Iris pigment epithelial cell (primary cell): ENCODE measurements around the gene NCOR1.
"Not testable (repeated sequence)": the region's sequence is repeated elsewhere in the genome, so short reads cannot be mapped to it uniquely, and the experiment has no call there.

Source experiments
- DNase-seq: peaks from one replicate; pipeline ENCODE4 v3.0.0-alpha.2; 2011; ENCODE audit warnings: low read depth

The NCOR1 gene

GRCh38 chr17:16086957-16087356 lies 128.4 kb downstream of the NCOR1 start:
- DNase-seq, result no peak

GRCh38 chr17:16085066-16085699 lies 130.2 kb downstream of the NCOR1 start:
- DNase-seq, result peak; percentile 81

GRCh38 chr17:16083223-16083622 lies 132.1 kb downstream of the NCOR1 start:
- DNase-seq, result no peak

DNA sequence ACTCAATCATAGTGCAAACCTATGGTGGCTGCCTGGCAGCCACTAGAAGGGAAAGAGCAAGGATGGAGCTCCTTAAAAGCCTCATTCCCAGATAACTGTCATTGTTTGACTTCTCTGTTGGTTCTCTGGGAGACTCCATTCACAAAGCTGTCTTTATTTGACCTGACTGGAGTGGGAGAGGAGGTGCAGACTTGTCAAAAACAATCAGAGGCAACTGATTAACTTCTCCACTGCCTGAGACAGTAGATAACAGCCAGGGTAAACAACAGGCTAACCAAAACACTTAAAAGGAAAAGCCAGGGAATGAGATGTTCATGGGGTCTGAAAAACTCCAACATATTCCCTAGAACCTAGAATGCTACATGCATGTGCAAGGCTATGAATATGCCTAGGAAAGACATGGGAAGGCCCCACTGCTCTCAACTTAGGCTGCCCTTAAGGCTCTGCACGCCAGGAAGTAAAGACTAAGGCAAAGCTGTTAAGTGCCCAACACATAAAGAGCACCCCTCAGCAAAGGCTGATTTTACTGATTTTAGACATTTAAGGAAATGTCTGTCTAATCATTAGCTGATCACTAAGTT lies 133.7 kb downstream of the NCOR1 start:
- no peak for DNase-seq

GRCh38 chr17:16080366-16080765 lies 135.0 kb downstream of the NCOR1 start:
- DNase-seq, result no peak

GRCh38 chr17:16075949-16076348 lies 139.4 kb downstream of the NCOR1 start:
- DNase-seq, result no peak

DNA sequence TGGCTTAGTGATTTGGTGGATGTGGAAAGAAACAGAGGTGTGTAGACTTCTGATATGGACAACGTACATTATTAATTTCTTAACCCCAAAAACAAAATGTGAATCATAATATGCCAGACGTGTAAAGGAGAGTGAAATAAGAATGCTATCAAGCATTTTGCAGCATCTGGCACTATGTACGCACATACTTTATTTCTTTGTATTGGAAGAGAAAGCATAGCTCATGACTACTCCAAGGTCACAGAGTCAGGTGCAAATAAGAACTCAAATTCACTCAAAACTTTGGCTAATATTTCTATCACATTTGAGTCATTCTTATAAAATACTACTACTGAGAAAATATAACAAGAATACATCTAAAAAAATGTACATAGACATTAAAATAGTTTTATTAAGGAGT lies 140.9 kb downstream of the NCOR1 start:
- DNase-seq, result no peak

- peak; percentile 35 for DNase-seq
These were observed 141.5 kb downstream of the NCOR1 start for GRCh38 chr17:16073845-16074244.

DNA sequence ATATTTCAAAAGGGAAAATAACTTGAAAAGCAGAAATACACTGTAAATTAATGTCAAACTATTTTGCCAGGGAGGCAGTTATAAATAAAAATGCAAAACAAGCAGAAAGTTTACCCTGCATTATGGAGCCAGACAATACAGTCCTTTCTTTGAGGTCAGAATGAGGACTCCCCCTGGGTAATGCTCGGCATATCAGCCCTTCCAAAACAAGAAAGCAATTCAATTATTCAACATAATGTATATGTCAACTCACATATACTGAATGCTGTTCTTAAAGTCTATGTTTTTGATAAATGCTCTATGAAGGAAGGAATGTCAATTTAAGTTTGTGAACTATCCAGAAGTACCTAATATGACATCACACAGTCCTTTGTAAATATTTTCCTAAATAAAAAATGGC lies 143.3 kb downstream of the NCOR1 start:
- DNase-seq, result no peak

- DNase-seq, result peak; percentile 47
These were observed 147.0 kb downstream of the NCOR1 start for GRCh38 chr17:16068323-16068722.

DNA sequence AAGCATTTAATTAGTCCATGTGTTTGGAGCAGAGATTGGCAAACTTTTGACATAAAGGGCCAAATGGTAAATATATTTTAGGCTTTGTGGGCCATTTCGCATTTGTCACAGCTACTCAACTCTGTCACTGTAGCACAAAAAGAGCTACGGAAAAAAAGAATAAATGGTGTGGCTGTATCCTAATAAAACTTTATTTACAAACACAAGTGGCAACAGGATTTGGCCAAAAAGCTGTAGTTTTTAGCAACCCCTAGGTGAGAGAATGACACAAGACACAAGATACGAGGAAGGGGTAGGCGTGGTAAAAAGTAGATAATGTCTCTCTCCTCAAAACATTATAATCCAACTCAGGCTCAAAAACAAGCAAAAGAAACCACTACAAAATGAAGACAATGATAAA lies 149.2 kb downstream of the NCOR1 start:
- no peak for DNase-seq

GRCh38 chr17:16061631-16062030 lies 153.7 kb downstream of the NCOR1 start:
- no peak for DNase-seq

GRCh38 chr17:16055139-16055538 lies 160.2 kb downstream of the NCOR1 start:
- DNase-seq, result not testable (repeated sequence)

DNA sequence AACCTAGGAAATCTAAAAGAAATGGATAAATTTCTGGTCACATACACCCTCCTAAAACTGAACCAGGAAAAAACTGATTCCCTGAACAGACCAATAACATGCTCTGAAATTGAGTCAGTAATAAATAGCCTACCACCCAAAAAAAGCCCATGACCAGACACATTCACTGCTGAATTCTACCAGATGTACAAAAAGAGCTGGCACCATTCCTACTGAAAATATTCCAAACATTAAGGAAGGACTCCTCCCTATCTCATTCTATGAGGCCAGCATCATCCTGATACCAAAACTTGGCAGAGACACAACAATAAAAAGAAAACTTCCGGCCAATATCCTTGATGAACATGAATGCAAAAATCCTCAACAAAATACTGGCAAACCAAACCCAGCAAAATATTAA lies 162.8 kb downstream of the NCOR1 start:
- DNase-seq, result peak; percentile 24

GRCh38 chr17:16050844-16051243 lies 164.5 kb downstream of the NCOR1 start:
- no peak for DNase-seq

- DNase-seq, result no peak
These were observed 166.4 kb downstream of the NCOR1 start for GRCh38 chr17:16048811-16049449.

- DNase-seq, result peak; percentile 81
These were observed 168.4 kb downstream of the NCOR1 start for GRCh38 chr17:16046966-16047365.

DNA sequence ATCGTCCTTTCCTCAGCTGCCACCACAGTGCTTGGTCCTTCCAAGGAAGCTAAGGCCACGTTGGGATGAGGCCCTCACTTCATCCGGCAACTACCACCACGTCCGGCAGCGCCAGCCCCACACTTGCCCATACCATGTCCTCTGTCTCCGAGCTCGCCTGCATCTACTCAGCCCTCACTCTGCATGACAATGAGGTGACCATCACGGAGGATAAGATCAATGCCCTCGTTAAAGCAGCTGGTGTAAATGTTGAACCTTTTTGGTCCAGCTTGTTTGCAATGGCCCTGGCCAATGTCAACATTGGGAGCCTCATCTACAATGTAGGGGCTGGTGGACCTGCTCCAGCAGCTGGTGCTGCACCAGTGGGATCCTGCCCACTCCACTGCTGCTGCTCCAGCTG lies 170.8 kb downstream of the NCOR1 start:
- no peak for DNase-seq

DNA sequence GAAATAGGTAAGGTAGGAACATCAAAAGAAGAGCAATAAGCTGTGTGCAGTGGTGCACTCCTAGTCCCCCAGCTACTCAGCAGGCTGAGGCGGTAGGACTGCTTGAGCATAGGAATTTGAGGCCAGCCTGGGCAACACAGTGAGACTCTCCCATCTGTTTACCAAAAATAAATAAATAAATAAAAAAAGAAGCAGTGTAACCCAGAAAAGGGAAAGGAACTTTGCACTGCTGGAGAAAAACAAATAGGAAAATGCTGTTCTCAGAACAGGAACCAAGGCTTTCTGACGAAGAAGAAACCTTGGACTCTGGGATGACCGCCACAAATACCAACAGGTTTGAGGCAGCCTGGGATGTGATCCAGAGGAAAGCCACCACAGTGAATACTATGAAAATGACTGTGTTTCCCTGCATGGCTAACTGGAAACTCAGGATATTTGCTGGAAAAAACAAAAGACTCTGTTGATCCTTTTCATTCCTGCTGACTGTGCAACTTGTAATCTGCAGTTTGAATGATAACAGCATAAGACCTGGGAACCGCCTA lies 174.6 kb downstream of the NCOR1 start:
- peak; percentile 69 for DNase-seq

GRCh38 chr17:16037636-16038035 lies 177.7 kb downstream of the NCOR1 start:
- peak; percentile 41 for DNase-seq

DNA sequence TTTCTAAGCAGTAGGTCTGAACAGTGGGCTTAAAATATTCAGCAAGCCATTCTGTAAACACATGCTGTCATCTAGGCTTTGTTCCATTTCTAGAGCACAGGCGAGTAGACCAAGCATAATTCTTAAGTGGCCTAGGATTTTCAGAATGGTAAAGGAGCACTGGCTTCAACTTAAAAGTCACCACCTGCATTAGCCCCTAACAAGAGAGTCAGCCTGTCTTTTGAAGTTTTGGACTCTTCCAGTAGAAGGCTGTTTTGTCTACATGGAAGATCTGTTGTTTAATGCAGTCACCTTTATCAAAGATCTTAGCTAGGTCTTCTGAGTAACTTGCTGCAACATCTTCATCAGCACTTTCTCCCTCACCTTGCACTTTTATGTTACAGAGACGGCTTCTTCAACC lies 179.1 kb downstream of the NCOR1 start:
- DNase-seq, result no peak

DNA sequence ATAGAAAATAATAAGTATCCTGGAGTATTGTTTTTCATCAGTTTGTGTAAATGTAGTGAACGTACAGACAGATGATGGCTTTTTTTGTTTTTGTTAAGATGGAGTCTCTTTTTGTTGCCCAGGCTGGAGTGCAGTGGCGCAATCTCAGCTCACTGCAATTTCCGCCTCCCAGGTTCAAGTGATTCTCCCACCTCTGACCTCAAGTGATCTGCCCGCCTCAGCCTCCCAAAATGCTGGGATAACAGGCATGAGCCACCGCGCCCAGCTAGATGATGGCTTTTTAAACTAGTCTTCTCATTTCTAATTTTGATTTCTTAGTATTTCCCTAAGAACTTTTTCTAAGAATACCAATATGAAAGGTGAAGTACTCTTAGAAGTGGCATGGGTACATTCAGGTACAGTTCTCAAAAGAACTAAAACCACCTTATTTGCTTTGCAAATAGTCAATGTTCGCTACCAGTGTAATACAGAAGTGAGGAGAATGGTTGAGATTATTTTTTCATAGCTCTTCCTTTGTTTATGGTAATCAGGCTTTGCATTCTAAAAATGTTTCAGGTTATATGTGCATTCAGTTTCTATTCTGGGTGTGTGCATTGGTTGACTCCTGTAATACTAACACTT lies 181.5 kb downstream of the NCOR1 start:
- DNase-seq, result no peak
